H9 (cell line): ENCODE results near the gene PTCD1. TPM values are rescaled to one million over a fixed set of nuclear protein-coding genes. Genes with fewer than 3 reads are reported as not detected.

Source experiments
- DNase-seq: peaks from one replicate; pipeline ENCODE4 v3.0.0-alpha.2; 2017
- H2AFZ ChIP-seq: one replicate; pipeline ENCODE4 v1.6.1; 2013; ENCODE audit warnings: mild to moderate bottlenecking, low read length, control low read depth, moderate library complexity
- H2AK5ac ChIP-seq: 2 replicates; pipeline ENCODE4 v1.6.1; 2013; ENCODE audit warnings: low read length, control low read depth, mixed read lengths; ENCODE audit not compliant: insufficient read length
- H2BK120ac ChIP-seq: one replicate; pipeline ENCODE4 v1.6.1; 2013; ENCODE audit warnings: low read depth, mild to moderate bottlenecking, low read length, control low read depth, inconsistent platforms; ENCODE audit not compliant: poor library complexity, severe bottlenecking
- H2BK12ac ChIP-seq: 2 replicates; pipeline ENCODE4 v1.6.1; 2013; ENCODE audit warnings: low read length, control low read depth, mixed read lengths, low read depth; ENCODE audit not compliant: insufficient read length
- H2BK15ac ChIP-seq: 2 replicates; pipeline ENCODE4 v1.6.1; 2013; ENCODE audit warnings: low read depth, low read length, control low read depth
- H2BK20ac ChIP-seq: one replicate; pipeline ENCODE4 v1.6.1; 2013; ENCODE audit warnings: low read depth, mild to moderate bottlenecking, low read length, control low read depth, inconsistent platforms; ENCODE audit not compliant: poor library complexity, severe bottlenecking
- H2BK5ac ChIP-seq: 2 replicates; pipeline ENCODE4 v1.6.1; 2013; ENCODE audit warnings: low read length, control low read depth, mixed read lengths; ENCODE audit not compliant: insufficient read length
- H3K14ac ChIP-seq: 2 replicates; pipeline ENCODE4 v1.6.1; 2013; ENCODE audit warnings: low read length, control low read depth; ENCODE audit not compliant: insufficient read depth
- H3K18ac ChIP-seq: 2 replicates; pipeline ENCODE4 v1.6.1; 2013; ENCODE audit warnings: low read depth, mild to moderate bottlenecking, mixed read lengths, low read length, control low read depth; ENCODE audit not compliant: insufficient read length
- H3K23ac ChIP-seq: 2 replicates; pipeline ENCODE4 v1.6.1; 2013; ENCODE audit warnings: low read length, control low read depth, mixed read lengths, low read depth; ENCODE audit not compliant: insufficient read length
- H3K23me2 ChIP-seq: 2 replicates; pipeline ENCODE4 v1.6.1; 2013; ENCODE audit warnings: low read depth, mild to moderate bottlenecking, mixed read lengths, low read length, control low read depth; ENCODE audit not compliant: insufficient read length, poor library complexity, severe bottlenecking
- H3K27ac ChIP-seq: 2 replicates; pipeline ENCODE4 v1.5.1; 2013; ENCODE audit warnings: low read length, control low read depth, mixed read lengths, low read depth; ENCODE audit not compliant: insufficient read length
- H3K27me3 ChIP-seq: 2 replicates; pipeline ENCODE4 v1.6.1; 2013; ENCODE audit warnings: low read length, control low read depth, inconsistent platforms; ENCODE audit not compliant: insufficient read depth
- H3K4ac ChIP-seq: 2 replicates; pipeline ENCODE4 v1.6.1; 2013; ENCODE audit warnings: low read depth, mild to moderate bottlenecking, control low read depth, inconsistent platforms, low read length, moderate library complexity
- H3K4me1 ChIP-seq: 2 replicates; pipeline ENCODE4 v1.6.1; 2013; ENCODE audit warnings: low read length, control low read depth, inconsistent platforms; ENCODE audit not compliant: insufficient read depth
- H3K4me2 ChIP-seq: 2 replicates; pipeline ENCODE4 v1.6.1; 2013; ENCODE audit warnings: low read length, control low read depth, mixed read lengths; ENCODE audit not compliant: insufficient read length, insufficient read depth
- H3K56ac ChIP-seq: 2 replicates; pipeline ENCODE4 v1.6.1; 2013; ENCODE audit warnings: low read depth, mild to moderate bottlenecking, mixed read lengths, low read length, control low read depth; ENCODE audit not compliant: insufficient read length
- H3K79me1 ChIP-seq: 2 replicates; pipeline ENCODE4 v1.6.1; 2013; ENCODE audit warnings: low read depth, mild to moderate bottlenecking, moderate library complexity, low read length, control low read depth, inconsistent platforms; ENCODE audit not compliant: insufficient read depth, poor library complexity, severe bottlenecking
- H3K79me2 ChIP-seq: 2 replicates; pipeline ENCODE4 v1.6.1; 2013; ENCODE audit warnings: low read length, control low read depth, inconsistent platforms; ENCODE audit not compliant: insufficient read depth
- H3K9ac ChIP-seq: 2 replicates; pipeline ENCODE4 v1.6.1; 2013; ENCODE audit warnings: low read length, control low read depth, mixed read lengths; ENCODE audit not compliant: insufficient read length; ENCODE audit errors: extremely low read depth
- H3K9me3 ChIP-seq: one replicate; pipeline ENCODE4 v1.6.1; 2013; ENCODE audit warnings: low read depth, low read length, inconsistent platforms; ENCODE audit not compliant: control insufficient read depth
- H3T11ph ChIP-seq: one replicate; pipeline ENCODE4 v1.6.1; 2013; ENCODE audit warnings: mild to moderate bottlenecking, low read length, control low read depth, inconsistent platforms
- H4K20me1 ChIP-seq: one replicate; pipeline ENCODE4 v1.6.1; 2013; ENCODE audit not compliant: control insufficient read depth, insufficient read length, insufficient read depth
- H4K5ac ChIP-seq: 2 replicates; pipeline ENCODE4 v1.6.1; 2013; ENCODE audit warnings: low read depth, mild to moderate bottlenecking, mixed read lengths, low read length, control low read depth; ENCODE audit not compliant: insufficient read length
- H4K8ac ChIP-seq: replicated peaks from 2 replicates; pipeline ENCODE4 v1.6.1; 2013; ENCODE audit warnings: low read length, control low read depth, mixed read lengths, low read depth; ENCODE audit not compliant: insufficient read length
- H4K91ac ChIP-seq: 2 replicates; pipeline ENCODE4 v1.6.1; 2013; ENCODE audit warnings: low read depth, mild to moderate bottlenecking, moderate library complexity, mixed read lengths, low read length, control low read depth; ENCODE audit not compliant: insufficient read length
- H3K27ac Mint-ChIP-seq, 3 experiments: 2 replicates in 2 of 3; 3 replicates in 1 of 3; pipeline ENCODE4 v1.8.0; 2020 to 2021; ENCODE audit warnings: mixed read lengths in 3 of 3, mild to moderate bottlenecking in 1 of 3, moderate library complexity in 1 of 3
- H3K27me3 Mint-ChIP-seq: 2 replicates; pipeline ENCODE4 v1.8.0; 2021; ENCODE audit warnings: low read depth, mild to moderate bottlenecking, moderate library complexity, mixed read lengths
- H3K36me3 Mint-ChIP-seq, 3 experiments: 2 replicates in 2 of 3; 3 replicates in 1 of 3; pipeline ENCODE4 v1.8.0; 2020 to 2021; ENCODE audit warnings: low read depth in 3 of 3, mixed read lengths in 3 of 3; ENCODE audit not compliant: insufficient read depth in 1 of 3
- H3K4me1 Mint-ChIP-seq, 2 experiments: 2 replicates each; pipeline ENCODE4 v1.8.0; 2020; ENCODE audit warnings: mixed read lengths in 2 of 2
- H3K4me3 Mint-ChIP-seq, 2 experiments: 2 replicates in 1 of 2; 3 replicates in 1 of 2; pipeline ENCODE4 v1.8.0; 2020 to 2021; ENCODE audit warnings: mild to moderate bottlenecking in 2 of 2, mixed read lengths in 2 of 2, moderate library complexity in 1 of 2
- H3K9me3 Mint-ChIP-seq, 2 experiments: 2 replicates in 1 of 2; 3 replicates in 1 of 2; pipeline ENCODE4 v1.8.0; 2020; ENCODE audit warnings: mild to moderate bottlenecking in 2 of 2, mixed read lengths in 2 of 2, moderate library complexity in 1 of 2
- CTCF ChIP-seq: fragments of 200-600 bp; sonication (generic); conservative IDR thresholded peaks from 3 replicates; pipeline ENCODE4 v1.8.0; 2021; ENCODE audit warnings: antibody characterized with exemption, mild to moderate bottlenecking
- WGBS: extraction: QIAGEN DNeasy Blood & Tissue Kit; methylation state at CpG from one replicate; pipeline ENCODE4 v1.1.7; 2013; ENCODE audit warnings: missing lambda C conversion rate, low lambda C conversion rate, mixed read lengths; ENCODE audit not compliant: insufficient read length; ENCODE audit errors: extremely low coverage; 5-methylcytosine and 5-hydroxymethylcytosine counted together
- total RNA-seq: library from RNA; stranded (reverse); gene quantifications from 2 replicates; pipeline ENCODE4 v1.2.1, GENCODE V29; 2021

The PTCD1 gene
- total RNA-seq, 1 experiment from 2014 or later = 12.8 TPM

GRCh38 chr7:99459087-99459486, 20.5 kb upstream of the PTCD1 start:
- TF ChIP-seq CTCF = peak; percentile 66
- Histone ChIP-seq H4K20me1 (no peaks in the 10 kb centered on the region), H3K18ac (no peak overlapping the region), H3K4ac (no peak overlapping the region), H2BK20ac (no peak overlapping the region), H3K27me3 (no peaks in the 10 kb centered on the region), H2BK15ac (no peak overlapping the region), H2BK120ac (no peak overlapping the region), H3K14ac (no peak overlapping the region), H2AFZ (no peak overlapping the region), H3T11ph (no peak overlapping the region), H2AK5ac (no peak overlapping the region), H4K91ac (no peak overlapping the region), H3K79me1 (peaks cover 9% of the 10 kb centered on the region), H3K56ac (no peak overlapping the region), H3K9ac (no peak overlapping the region), H2BK5ac (no peak overlapping the region), H4K8ac (no peak overlapping the region), H3K79me2 (peaks cover 9% of the 10 kb centered on the region; the same call in 1 of the 2 replicates), H4K5ac (no peak overlapping the region), H3K9me3 (no peaks in the 10 kb centered on the region), H3K4me1 (no peaks in the 10 kb centered on the region), H2BK12ac (no peak overlapping the region), H3K23me2 (no peaks in the 10 kb centered on the region), H3K23ac (no peak overlapping the region), H3K27ac (no peak overlapping the region), H3K4me2 (no peak overlapping the region)
- Mint-ChIP-seq H3K4me1 (peaks cover 1 to 4% of the 10 kb centered on the region in 2 experiments), H3K36me3 (peaks cover 45 to 91% (median 76%) of the 10 kb centered on the region in 3 experiments), H3K4me3 (no peak overlapping the region; a peak in 1 of 5 replicates), H3K9me3 (0 out of 5 replicates have a peak, but pooled peaks cover 0 to 3% of the 10 kb centered on the region in 2 experiments), H3K27ac (peak overlapping the region in 1 of 3 experiments; percentile 59; a peak in 1 of 7 replicates), H3K27me3 (no peaks in the 10 kb centered on the region; the same call in none of the 2 replicates)
- WGBS = no CpG with 5 or more reads among the region's 8 CpGs
- DNase-seq = peak; percentile 71
